ENCODE results near the gene AKAP7. TPM values are rescaled to one million over a fixed set of nuclear protein-coding genes. Genes with fewer than 3 reads are reported as not detected.

Gene AKAP7
- total RNA-seq, 4 donors from 2014 or later, result 5.9 to 15.1 (median 7.2) TPM

DNA sequence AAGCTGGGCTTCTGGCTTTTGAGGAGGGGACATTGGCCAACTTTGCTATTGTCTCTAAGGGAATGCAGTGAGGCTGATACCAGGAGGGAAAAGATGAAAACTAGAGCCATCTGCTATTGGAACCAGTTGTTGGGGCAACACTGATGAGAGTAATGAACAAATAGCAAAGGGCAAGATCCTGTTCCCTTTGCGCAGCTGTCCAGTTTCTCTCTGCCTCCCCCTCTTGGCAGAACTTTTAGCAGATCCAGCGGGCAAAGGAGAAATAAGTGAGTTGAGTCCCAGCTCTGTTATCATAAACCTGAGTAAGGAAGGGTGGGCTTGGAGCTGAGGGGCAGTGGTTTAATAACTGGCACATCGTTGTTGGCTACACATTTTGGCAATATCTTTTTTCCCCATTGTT lies 126.8 kb downstream of the AKAP7 start:
- Histone ChIP-seq H3K27ac (no peak overlapping the region), H3K4me1 (no peaks in the 10 kb centered on the region), H3K9me3 (no peaks in the 10 kb centered on the region), H3K36me3 (no peaks in the 10 kb centered on the region), H3K27me3 (no peaks in the 10 kb centered on the region), H3K4me3 (no peak overlapping the region)
- no peak for ATAC-seq
- TF ChIP-seq, protein P1, sequence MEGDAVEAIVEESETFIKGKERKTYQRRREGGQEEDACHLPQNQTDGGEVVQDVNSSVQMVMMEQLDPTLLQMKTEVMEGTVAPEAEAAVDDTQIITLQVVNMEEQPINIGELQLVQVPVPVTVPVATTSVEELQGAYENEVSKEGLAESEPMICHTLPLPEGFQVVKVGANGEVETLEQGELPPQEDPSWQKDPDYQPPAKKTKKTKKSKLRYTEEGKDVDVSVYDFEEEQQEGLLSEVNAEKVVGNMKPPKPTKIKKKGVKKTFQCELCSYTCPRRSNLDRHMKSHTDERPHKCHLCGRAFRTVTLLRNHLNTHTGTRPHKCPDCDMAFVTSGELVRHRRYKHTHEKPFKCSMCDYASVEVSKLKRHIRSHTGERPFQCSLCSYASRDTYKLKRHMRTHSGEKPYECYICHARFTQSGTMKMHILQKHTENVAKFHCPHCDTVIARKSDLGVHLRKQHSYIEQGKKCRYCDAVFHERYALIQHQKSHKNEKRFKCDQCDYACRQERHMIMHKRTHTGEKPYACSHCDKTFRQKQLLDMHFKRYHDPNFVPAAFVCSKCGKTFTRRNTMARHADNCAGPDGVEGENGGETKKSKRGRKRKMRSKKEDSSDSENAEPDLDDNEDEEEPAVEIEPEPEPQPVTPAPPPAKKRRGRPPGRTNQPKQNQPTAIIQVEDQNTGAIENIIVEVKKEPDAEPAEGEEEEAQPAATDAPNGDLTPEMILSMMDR (IDR thresholded peaks at IDR 0.05), result no peak
- TF ChIP-seq POLR2A (IDR thresholded peaks at IDR 0.05) (no peak), EP300 (IDR thresholded peaks at IDR 0.05) (no peak), POLR2AphosphoS5 (IDR thresholded peaks at IDR 0.05) (no peak)
- WGBS, 2 donors (ENCODE audit: low coverage in 1 of 2), result 93 to 100% methylated on average over 2 to 3 of the region's 3 CpGs

GRCh38 chr6:131265939-131266338 lies 130.7 kb downstream of the AKAP7 start:
- Histone ChIP-seq H3K4me1 (no peaks in the 10 kb centered on the region), H3K4me3 (no peak overlapping the region), H3K27ac (no peak overlapping the region), H3K36me3 (peaks cover 0 to 15% of the 10 kb centered on the region in 2 donors), H3K27me3 (no peaks in the 10 kb centered on the region), H3K9me3 (no peaks in the 10 kb centered on the region)
- no peak for ATAC-seq
- TF ChIP-seq POLR2AphosphoS5 (IDR thresholded peaks at IDR 0.05), result no peak
- TF ChIP-seq, protein P1 (IDR thresholded peaks at IDR 0.05), result no peak
- TF ChIP-seq POLR2A (IDR thresholded peaks at IDR 0.05), result no peak
- no peak for TF ChIP-seq EP300 (IDR thresholded peaks at IDR 0.05)
- 63 to 67% methylated on average over 1 to 3 of the region's 4 CpGs for WGBS, 2 donors (ENCODE audit: low coverage in 1 of 2)

- Histone ChIP-seq H3K27me3 (no peaks in the 10 kb centered on the region), H3K27ac (no peak overlapping the region), H3K4me3 (no peak overlapping the region), H3K4me1 (no peaks in the 10 kb centered on the region), H3K36me3 (peaks cover 0 to 15% of the 10 kb centered on the region in 2 donors), H3K9me3 (no peaks in the 10 kb centered on the region)
- WGBS, 2 donors (ENCODE audit: low coverage in 1 of 2), result 76 to 81% methylated on average over 5 of the region's 5 CpGs
- TF ChIP-seq POLR2A (IDR thresholded peaks at IDR 0.05), result no peak
- no peak for TF ChIP-seq POLR2AphosphoS5 (IDR thresholded peaks at IDR 0.05)
- no peak for ATAC-seq
Observed at GRCh38 chr6:131268303-131268702, 133.0 kb downstream of the AKAP7 start.

DNA sequence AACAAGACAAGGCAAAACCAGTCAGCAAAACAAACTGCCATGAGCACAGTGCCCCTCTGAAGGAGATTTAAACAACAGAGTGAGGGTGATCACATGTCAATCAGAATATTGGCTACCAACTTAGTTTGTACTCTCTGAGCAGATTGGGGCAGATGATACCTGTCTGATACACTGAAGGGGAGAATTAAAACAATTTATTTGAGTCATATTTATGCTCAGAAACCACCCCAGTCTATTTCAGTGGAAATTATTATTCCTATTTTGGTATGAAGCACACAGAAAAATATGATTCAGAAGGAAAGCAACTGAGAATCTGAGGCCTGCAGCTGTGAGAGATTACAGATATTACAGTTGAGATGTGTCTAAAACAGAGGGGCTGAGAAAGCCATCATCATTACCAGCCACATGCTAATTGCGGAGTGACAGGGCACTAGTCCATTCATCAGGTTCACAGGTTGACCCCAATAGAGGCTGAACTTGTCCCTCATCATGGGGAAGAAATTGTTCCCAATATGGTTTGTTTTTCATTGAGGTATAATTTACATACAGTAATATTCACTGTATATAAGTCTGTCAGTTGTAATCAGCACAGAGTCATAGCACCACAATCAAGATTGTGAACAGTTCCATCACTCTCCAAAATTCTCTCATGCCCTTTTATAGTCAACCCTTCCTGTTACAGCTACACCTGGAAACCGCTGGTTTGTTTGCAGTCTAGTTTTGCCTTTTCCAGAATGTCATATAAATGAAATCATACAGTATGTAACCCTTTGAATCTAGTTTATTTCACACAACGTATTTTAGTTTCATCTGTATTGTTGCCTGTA lies 134.5 kb downstream of the AKAP7 start:
- Histone ChIP-seq H3K9me3 (no peaks in the 10 kb centered on the region), H3K4me3 (no peak overlapping the region), H3K27me3 (no peaks in the 10 kb centered on the region), H3K4me1 (no peaks in the 10 kb centered on the region), H3K27ac (no peak overlapping the region), H3K36me3 (peaks cover 0 to 15% of the 10 kb centered on the region in 2 donors)
- ATAC-seq, result no peak
- WGBS, 2 donors (ENCODE audit: low coverage in 1 of 2), result 97% methylated on average over 3 of the region's 3 CpGs
- no peak for TF ChIP-seq POLR2AphosphoS5 (IDR thresholded peaks at IDR 0.05)

- H3K36me3 ChIP-seq, result peaks cover 0 to 15% of the 10 kb centered on the region in 2 donors
Observed at GRCh38 chr6:131270534-131270933, 135.3 kb downstream of the AKAP7 start.

More at GRCh38 chr6:131270534-131270933, 135.3 kb downstream of the AKAP7 start:
- no peak overlapping the region for H3K4me3 ChIP-seq
- no peaks in the 10 kb centered on the region for H3K9me3 ChIP-seq
- H3K4me1 ChIP-seq, result no peaks in the 10 kb centered on the region
- 93 to 98% methylated on average over 3 of the region's 3 CpGs for WGBS, 2 donors (ENCODE audit: low coverage in 1 of 2)
- H3K27ac ChIP-seq, result no peak overlapping the region
- H3K27me3 ChIP-seq, result no peaks in the 10 kb centered on the region
- TF ChIP-seq EP300 (IDR thresholded peaks at IDR 0.05) (no peak), POLR2AphosphoS5 (IDR thresholded peaks at IDR 0.05) (no peak)
- TF ChIP-seq, protein P1 (IDR thresholded peaks at IDR 0.05), result no peak
- ATAC-seq, result no peak

All from gastroesophageal sphincter (tissue), 4 donors.